WI38 (cell line): ENCODE measurements around the gene ACTL10.

Experiments used
- H3K4me3 ChIP-seq: 2 replicates; pipeline ENCODE4 v1.5.1; 2011; ENCODE audit warnings: low read depth, mild to moderate bottlenecking, control low read depth, low read length
- TF ChIP-seq, protein P1 (sequence below): IDR thresholded peaks from 2 replicates; pipeline ENCODE4 v1.5.1; 2012; ENCODE audit warnings: low read depth, mild to moderate bottlenecking, control low read depth, low read length

Gene ACTL10

DNA sequence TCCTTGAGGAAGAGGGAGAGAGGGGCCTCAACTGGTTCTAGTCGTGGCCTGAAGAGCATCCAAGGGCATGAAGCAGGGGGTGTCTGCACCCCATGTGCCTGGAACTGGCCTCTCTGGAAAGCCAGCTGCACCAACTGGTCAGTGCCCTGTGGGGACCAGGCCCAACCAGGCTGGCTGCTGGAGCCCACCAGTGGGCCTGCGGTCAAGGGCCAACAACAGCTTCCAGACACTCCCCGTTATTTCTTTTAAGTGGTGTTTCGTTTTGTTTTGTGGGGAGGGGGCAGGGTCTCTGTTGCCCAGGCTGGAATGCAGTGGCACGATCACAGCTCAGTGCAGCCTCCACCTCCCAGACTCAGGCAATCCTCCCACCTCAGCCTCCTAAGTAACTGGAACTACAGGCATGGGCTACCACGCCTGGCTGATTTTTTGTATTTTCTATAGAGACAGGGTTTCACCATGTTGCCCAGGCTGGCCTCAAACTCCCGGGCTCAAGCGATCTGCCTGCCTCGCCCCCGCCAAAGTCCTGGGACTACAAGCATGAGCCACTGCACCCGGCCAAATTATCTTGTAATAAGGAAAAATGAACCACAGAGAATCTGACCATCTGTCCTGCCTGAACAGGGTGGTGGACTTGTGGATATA, 16.5 kb upstream of the ACTL10 start:
- no peak overlapping the region for H3K4me3 ChIP-seq
- TF ChIP-seq, protein P1, sequence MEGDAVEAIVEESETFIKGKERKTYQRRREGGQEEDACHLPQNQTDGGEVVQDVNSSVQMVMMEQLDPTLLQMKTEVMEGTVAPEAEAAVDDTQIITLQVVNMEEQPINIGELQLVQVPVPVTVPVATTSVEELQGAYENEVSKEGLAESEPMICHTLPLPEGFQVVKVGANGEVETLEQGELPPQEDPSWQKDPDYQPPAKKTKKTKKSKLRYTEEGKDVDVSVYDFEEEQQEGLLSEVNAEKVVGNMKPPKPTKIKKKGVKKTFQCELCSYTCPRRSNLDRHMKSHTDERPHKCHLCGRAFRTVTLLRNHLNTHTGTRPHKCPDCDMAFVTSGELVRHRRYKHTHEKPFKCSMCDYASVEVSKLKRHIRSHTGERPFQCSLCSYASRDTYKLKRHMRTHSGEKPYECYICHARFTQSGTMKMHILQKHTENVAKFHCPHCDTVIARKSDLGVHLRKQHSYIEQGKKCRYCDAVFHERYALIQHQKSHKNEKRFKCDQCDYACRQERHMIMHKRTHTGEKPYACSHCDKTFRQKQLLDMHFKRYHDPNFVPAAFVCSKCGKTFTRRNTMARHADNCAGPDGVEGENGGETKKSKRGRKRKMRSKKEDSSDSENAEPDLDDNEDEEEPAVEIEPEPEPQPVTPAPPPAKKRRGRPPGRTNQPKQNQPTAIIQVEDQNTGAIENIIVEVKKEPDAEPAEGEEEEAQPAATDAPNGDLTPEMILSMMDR, result no peak

DNA sequence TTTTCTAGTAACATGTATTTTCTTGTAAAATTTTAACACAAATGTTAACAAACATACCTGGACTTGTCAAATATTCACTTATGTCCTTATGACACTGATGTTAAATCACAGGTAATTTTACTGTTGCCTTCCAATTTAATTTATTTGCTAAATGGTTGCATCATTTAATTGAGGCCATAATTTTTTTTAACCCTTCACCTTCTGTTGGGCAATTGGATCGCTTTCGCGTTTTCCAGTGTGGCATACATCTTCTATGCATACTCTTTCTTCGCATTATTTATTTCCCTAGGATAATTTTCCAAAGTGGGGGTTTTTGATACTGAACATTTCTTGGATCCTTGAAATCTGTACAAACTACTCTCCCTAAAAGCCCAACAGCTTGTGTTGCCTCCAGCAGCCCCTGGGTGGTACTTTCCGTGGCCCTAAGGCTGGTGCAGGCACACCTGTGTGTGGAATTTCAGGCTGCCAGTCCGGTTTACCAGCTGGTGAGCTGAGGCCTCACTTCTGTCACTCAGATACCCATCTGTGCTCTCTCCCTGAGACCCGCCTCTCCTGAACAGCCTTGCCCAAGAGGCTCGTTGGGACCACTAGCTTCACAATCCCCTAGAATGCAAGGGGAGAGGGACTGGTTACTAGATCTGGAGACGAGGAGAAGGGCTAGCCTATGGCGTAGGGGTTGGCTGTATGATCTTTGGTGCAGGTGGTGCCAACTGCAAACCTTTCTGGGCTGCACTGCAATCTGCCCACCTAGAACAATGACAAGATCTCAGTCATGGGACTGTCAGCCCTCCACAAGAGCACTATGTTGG, 15.8 kb upstream of the ACTL10 start:
- no peak overlapping the region for H3K4me3 ChIP-seq
- TF ChIP-seq, protein P1, result no peak

DNA sequence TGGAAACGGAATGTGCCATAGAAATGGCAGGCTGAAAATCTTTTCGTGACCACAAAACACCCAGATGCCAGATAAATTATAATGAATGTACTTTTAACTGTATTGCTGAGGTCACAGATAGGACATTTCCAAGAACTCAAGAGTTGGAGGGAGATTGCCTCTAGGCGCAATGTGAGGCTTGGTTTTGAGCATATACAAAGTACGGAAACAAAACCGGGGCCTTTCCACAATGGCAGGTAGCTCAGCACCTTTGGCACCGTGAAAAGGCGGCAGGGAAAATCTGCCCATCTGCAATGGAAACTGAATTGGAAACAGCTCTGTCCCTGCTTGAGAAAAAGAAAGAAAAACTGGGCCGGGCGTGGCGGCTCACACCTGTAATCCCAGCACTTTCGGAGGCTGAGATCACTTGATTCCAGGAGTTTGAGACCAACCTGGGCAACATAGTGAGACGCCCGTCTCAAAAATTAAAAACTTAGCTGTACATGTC, 15.1 kb upstream of the ACTL10 start:
- no peak overlapping the region for H3K4me3 ChIP-seq
- TF ChIP-seq, protein P1, result no peak

DNA sequence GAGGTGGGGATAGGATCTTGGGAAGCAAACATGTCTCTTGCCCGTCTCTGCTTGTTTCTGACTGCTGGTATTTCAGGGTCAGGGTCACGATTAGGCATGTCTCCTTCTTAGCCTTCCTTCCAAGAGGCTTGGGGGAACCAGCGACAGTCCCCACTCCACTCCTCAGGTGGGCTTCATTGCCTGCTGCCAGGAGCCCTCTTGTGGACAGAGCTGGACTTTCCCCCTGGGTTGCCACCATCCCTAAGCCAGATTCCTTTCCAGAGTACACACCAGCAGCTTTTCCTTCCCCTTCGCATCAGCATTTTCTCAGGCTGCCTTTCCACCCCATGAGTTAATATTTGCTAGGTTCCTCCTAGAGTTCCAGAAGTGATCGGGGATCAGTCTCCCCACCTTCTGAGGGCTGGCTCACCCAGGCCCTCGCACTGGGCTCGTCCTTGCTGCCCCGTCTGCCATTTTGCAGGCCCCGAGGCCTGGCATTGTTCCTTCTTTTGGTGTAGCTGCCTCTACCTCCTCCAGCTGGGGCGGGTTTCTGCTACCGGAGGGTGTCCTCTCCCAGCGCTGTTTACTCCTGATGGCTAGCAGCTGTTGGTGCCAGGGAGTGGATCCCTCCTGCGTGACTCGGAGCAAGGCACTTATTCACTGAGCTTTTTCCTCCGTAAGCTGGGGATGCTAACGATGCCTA, 13.4 kb upstream of the ACTL10 start:
- no peak overlapping the region for H3K4me3 ChIP-seq
- TF ChIP-seq, protein P1, result peak; percentile 92

DNA sequence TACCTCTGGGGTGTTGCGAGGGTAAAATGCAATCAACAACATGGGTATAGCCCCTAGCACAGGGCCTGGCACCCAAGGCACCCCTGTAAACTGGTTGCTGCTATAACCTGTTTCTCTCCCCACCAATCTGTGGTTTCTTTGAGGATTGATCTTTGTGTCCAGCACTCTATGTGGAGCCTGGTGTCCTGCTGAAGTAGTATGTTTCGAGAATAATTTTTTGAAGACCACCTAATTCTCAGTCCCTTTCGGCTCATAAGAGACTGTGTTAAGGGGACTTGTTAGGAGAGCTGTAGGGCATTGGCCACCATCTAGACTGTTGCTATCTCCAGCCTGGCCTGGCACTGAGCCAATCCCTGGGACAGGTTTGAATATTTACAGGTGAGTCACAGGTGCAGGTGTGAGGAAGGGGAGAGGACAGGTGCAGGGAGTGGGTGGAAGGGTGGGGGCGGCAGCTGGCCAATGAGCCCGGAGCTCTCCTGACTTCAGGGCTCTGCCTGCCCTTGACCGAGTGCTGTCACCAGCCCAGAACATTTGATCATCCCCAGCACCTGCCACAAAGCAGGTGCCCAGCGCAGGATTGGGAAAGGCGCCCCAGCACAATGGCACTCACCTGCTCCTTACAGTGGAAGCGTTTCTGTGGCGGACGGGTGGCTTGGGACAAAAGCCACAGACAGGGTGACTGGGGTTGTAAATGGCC, 12.7 kb upstream of the ACTL10 start:
- no peak overlapping the region for H3K4me3 ChIP-seq

DNA sequence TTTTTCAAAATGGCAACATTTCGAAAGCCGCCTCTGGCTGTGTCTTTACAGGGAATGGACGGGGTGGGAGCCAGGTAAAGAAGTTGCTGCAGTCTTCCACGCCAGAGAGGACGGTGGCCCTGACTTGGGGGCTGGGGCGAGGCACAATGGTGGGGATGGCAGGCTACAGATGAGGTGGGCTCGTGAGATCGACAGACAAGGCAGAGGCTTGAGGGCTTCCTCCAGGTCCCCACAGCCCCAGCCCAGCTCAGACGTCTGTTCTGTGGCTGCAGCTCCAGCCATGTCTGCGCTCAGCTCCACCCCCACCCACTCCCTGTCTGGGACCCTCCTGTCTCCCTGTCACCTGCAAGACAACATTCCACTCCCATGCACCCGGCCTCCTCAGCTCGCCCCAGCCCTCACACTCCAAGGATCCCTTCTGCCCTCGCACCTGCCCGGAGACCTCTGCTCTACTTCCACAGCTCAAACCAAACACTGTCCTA, 12.0 kb upstream of the ACTL10 start:
- TF ChIP-seq, protein P1, result no peak
- no peak overlapping the region for H3K4me3 ChIP-seq

More for the DNA sequence above, 12.7 kb upstream of the ACTL10 start:
- TF ChIP-seq, protein P1, result no peak
